Endothelial cell (in vitro differentiated cells): ENCODE measurements around the gene RAB8B. TPM values are rescaled to one million over a fixed set of nuclear protein-coding genes. Genes with fewer than 3 reads are reported as not detected.
A peak's percentile ranks its signal among the peaks of the same experiment; 100 is the strongest.

ENCODE experiments used
- DNase-seq: peaks from one replicate; pipeline ENCODE4 v3.0.0; 2021; ENCODE audit warnings: low spot score
- H3K27ac Mint-ChIP-seq: one replicate; pipeline ENCODE4 v1.8.0; 2021; ENCODE audit warnings: mixed read lengths, inconsistent platforms; ENCODE audit not compliant: unreplicated experiment
- H3K27me3 Mint-ChIP-seq: one replicate; pipeline ENCODE4 v1.8.0; 2021; ENCODE audit warnings: mild to moderate bottlenecking, moderate library complexity, mixed read lengths, inconsistent platforms; ENCODE audit not compliant: unreplicated experiment
- H3K36me3 Mint-ChIP-seq: one replicate; pipeline ENCODE4 v1.8.0; 2021; ENCODE audit warnings: mild to moderate bottlenecking, low read depth, mixed read lengths, inconsistent platforms; ENCODE audit not compliant: unreplicated experiment
- H3K4me1 Mint-ChIP-seq: one replicate; pipeline ENCODE4 v1.8.0; 2021; ENCODE audit warnings: mild to moderate bottlenecking, mixed read lengths, inconsistent platforms; ENCODE audit not compliant: unreplicated experiment
- H3K4me3 Mint-ChIP-seq: one replicate; pipeline ENCODE4 v1.8.0; 2021; ENCODE audit warnings: mild to moderate bottlenecking, mixed read lengths, inconsistent platforms; ENCODE audit not compliant: unreplicated experiment
- H3K9me3 Mint-ChIP-seq: one replicate; pipeline ENCODE4 v1.8.0; 2021; ENCODE audit warnings: mixed read lengths, inconsistent platforms; ENCODE audit not compliant: unreplicated experiment
- CTCF ChIP-seq: fragments of 200-600 bp; sonication (generic); IDR thresholded peaks from one replicate; pipeline ENCODE4 v1.5.0; 2021; ENCODE audit warnings: antibody characterized with exemption; ENCODE audit not compliant: unreplicated experiment
- long read RNA-seq: library from polyadenylated mRNA; unstranded; transcript quantifications from one replicate; pipeline ENCODE4 v2.0.0, GENCODE V29; 2020; ENCODE audit not compliant: unreplicated experiment
- total RNA-seq: library from RNA; stranded (reverse); fragmentation: NEBNext Ultra II Directional; extraction: Animal tissue kit (Norgen Biotek cat#: 25700); gene quantifications from one replicate; pipeline ENCODE4 v1.2.1, GENCODE V29; 2021; ENCODE audit not compliant: unreplicated experiment

RAB8B gene
- 92.9 TPM for total RNA-seq
- long read RNA-seq, full-length matches to known transcripts, result 12 of 14 reads
- long read RNA-seq, partial matches to known transcripts, result 0 of 14 reads
- long read RNA-seq, other reads (novel, unspliced or antisense), result 2 of 14 reads

GRCh38 chr15:63188926-63189871 lies at the start of gene RAB8B:
Gene RAB8B, plus strand, starts transcription at chr15:63189606. Its CDS starts 19 bp downstream, at chr15:63189625.
- peak within 1 kb of the TSS; percentile 95 for H3K4me3 Mint-ChIP-seq
- DNase-seq, result peak; percentile 100
- no peaks in the 10 kb centered on the region for H3K9me3 Mint-ChIP-seq
- no peak for TF ChIP-seq CTCF
- no peaks in the 10 kb centered on the region for H3K36me3 Mint-ChIP-seq
- peaks cover 31% of the 10 kb centered on the region for H3K4me1 Mint-ChIP-seq
- peaks cover 11% of the 10 kb centered on the region for H3K27me3 Mint-ChIP-seq
- H3K27ac Mint-ChIP-seq, result peak within 1 kb of the TSS; percentile 67

DNA sequence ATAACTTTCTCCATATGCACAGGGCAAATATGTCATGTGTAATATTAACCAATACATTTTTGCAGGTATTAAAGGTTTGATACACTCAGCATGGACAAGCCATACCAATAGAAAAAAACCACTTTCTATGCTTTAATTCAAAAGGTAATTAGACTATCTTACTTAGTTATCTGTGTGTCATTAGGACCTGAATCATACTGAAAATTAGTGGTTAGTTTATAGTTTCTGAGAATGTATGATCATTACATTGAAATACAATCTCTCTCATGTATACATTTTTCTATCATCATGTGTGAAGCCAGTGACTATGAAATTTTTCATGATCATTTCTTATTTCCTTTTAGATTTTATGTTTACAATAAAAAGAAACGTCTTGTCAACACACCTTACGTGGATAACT lies 48.5 kb upstream of the RAB8B start:
- no peak overlapping the region for H3K4me3 Mint-ChIP-seq
- H3K27me3 Mint-ChIP-seq, result no peaks in the 10 kb centered on the region
- no peaks in the 10 kb centered on the region for H3K9me3 Mint-ChIP-seq
- TF ChIP-seq CTCF, result no peak
- H3K27ac Mint-ChIP-seq, result no peak overlapping the region
- no peak for DNase-seq
- H3K36me3 Mint-ChIP-seq, result peaks cover 4% of the 10 kb centered on the region
- no peaks in the 10 kb centered on the region for H3K4me1 Mint-ChIP-seq

- Mint-ChIP-seq H3K27ac (no peak overlapping the region), H3K9me3 (no peaks in the 10 kb centered on the region), H3K4me1 (no peaks in the 10 kb centered on the region), H3K27me3 (no peaks in the 10 kb centered on the region), H3K36me3 (peaks cover 4% of the 10 kb centered on the region), H3K4me3 (no peak overlapping the region)
- no peak for DNase-seq
- no peak for TF ChIP-seq CTCF
Measured at GRCh38 chr15:63145426-63145825, 44.0 kb upstream of the RAB8B start.

- Mint-ChIP-seq H3K4me1 (no peaks in the 10 kb centered on the region), H3K36me3 (peaks cover 4% of the 10 kb centered on the region), H3K4me3 (no peak overlapping the region), H3K27ac (no peak overlapping the region), H3K27me3 (no peaks in the 10 kb centered on the region), H3K9me3 (no peaks in the 10 kb centered on the region)
- DNase-seq, result no peak
- TF ChIP-seq CTCF, result no peak
Measured at GRCh38 chr15:63146684-63147083, 42.7 kb upstream of the RAB8B start.

DNA sequence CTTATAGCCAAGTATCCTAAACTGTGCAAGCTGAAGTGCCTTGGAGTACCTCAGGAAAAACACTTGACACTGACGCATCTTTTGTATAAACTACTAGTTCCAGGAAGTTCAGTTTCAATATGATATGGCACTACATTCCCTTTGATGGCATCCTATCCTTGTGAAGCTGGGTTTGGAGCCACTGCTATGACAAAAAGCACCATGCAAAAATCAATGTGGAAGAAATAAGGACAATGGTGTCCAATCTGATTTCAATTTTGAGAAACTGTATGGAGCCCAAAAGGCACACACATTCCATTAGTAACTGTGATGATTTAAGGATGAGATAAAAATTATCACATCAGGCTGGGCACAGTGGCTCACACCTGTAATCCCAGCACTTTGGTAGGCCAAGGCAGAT lies 37.7 kb upstream of the RAB8B start:
- Mint-ChIP-seq H3K4me3 (no peak overlapping the region), H3K9me3 (no peaks in the 10 kb centered on the region), H3K27me3 (no peaks in the 10 kb centered on the region), H3K36me3 (peaks cover 10% of the 10 kb centered on the region), H3K27ac (no peak overlapping the region), H3K4me1 (peaks cover 1% of the 10 kb centered on the region)
- DNase-seq, result no peak
- TF ChIP-seq CTCF, result no peak
